NOMO-1 (cell line): ENCODE data around the gene USB1.
A peak's percentile ranks its signal among the peaks of the same experiment; 100 is the strongest.
"Not testable (repeated sequence)": the region's sequence is repeated elsewhere in the genome, so short reads cannot be mapped to it uniquely, and the experiment has no call there.

ENCODE experiments used
- DNase-seq, 2 experiments: peaks; one replicate each; lab custom pipeline; 2025; ENCODE audit not compliant: unreplicated experiment in 2 of 2; lab: John Stamatoyannopoulos, UW

Gene USB1

DNA sequence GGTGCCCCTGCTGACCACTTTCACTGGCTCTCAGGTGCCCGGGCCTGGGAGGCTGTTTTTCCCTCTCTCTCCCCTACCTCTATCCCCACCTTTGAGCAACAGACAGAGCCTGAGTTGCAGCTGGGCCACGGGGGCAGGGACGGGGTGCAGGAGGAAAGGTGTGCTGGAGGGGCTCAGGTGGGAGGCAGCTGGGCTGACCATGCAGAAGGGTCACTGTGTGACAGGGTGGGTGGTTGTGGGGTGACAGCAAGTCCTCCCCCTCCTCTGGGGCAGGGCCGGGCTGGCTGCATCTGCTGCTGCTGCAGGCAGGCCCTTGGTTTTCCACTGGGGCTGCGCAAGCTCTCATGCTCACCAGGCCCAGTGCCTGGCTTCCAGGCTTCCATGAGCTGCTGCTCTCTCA, 7.3 kb upstream of the USB1 start:
- no peak for DNase-seq

GRCh38 chr16:57994361-57994760, 6.8 kb upstream of the USB1 start:
- no peak for DNase-seq

- peak; percentile 76 to 80 for DNase-seq
Observed at GRCh38 chr16:57994778-57995177, 6.4 kb upstream of the USB1 start.

DNA sequence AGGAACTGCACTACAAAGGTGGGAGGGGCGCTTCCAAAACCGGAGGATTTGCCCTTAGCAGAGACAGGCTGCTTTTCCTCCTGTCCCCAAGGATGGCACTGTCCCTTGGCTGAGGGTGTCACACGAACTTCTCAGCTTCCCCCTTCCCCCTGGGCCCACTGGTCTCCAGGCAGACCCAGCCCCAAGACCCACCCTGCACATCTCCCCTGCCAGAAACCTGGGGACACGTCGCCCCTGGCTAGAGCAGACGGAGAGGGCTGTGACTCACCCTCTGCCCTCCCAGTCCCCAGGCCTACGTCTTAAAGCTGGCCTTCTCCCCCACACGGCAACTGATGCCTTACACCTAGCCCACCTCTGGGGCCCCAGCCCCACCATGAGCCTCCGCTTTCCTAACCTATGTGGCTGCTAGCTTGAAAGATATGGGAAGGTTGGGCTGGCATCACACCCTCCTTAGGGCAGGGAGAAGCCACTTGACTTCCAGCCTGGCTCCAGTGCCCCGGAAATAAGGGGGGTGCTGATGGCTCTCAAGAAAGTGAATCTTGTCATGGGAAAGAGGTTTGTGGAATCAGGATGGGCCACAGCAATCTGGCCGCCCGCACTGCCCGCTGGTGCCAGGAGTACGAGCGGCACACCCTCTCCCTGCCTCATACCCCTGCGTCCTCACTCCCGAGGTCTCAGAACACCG, 5.3 kb upstream of the USB1 start:
- DNase-seq, result no peak

- DNase-seq, result no peak
Observed at GRCh38 chr16:57996406-57997175, 4.6 kb upstream of the USB1 start.

DNA sequence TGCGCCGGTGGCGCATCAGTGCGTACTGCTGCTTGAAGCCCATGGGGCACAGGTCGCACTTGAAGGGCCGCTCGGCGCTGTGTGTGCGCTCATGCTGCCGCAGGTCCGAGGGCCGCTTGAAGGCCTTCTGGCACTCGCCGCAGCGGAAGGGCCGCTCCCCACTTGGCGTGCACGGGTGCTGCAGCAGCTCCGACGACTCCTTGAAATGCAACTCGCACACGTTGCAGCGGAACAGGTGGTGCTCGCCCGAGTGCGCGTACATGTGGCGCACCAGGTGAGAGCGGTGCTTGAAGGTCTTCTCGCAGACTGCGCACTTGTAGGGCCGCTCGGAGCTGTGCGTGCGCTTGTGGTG, 4.1 kb upstream of the USB1 start:
- DNase-seq, result no peak

- no peak for DNase-seq
Observed at GRCh38 chr16:57997528-57998265, 3.5 kb upstream of the USB1 start.

- peak; percentile 58 to 75 for DNase-seq
Observed at GRCh38 chr16:57998486-57998885, 2.7 kb upstream of the USB1 start.

DNA sequence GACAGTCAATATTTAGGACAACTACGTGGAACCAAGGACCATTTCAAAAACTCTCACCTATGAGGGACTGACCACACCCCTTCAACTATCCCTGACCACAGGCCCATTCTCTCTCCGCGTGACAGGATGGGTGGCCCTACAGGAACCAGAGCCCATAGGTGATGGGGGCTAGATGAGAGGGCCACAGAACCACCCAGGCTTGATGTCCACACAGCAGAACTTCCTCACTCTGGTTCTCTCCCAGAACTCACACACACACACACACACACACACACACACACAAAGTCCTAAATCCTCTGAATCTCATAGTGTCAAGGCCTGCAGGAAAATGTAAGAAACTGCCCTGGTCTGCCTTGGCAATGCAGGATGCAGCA, 2.2 kb upstream of the USB1 start:
- DNase-seq, result no peak

DNA sequence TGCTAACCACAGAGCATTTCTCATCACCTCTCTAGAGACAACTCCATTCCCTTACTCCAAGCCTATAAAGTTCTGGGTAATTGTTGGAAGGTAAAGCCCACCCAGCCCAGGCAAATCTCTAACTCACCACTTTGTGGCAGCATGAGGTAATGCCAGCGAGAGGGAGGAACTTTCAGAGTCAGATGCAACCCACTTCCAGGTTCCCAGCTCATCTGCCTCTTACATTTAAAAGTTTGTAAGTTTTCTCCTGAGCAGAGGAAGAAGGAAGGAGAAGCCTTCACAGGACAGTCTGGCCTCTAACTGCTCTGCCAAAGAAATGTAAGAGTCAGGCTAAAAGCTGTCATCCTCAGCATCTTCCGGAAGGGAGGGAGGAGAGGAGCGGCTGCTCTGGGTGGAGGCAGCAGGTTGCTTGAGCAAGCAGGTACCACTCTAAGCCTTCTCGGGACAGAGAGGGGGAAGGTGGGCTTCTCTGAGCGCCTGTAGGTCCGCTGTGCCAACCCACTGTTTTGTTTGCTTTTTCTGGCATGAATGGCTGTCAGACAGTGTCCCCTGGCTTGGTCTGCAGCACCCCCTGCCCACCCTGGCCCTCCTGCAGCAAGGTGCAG, 1.7 kb upstream of the USB1 start:
- DNase-seq, result peak; percentile 33 to 54

DNA sequence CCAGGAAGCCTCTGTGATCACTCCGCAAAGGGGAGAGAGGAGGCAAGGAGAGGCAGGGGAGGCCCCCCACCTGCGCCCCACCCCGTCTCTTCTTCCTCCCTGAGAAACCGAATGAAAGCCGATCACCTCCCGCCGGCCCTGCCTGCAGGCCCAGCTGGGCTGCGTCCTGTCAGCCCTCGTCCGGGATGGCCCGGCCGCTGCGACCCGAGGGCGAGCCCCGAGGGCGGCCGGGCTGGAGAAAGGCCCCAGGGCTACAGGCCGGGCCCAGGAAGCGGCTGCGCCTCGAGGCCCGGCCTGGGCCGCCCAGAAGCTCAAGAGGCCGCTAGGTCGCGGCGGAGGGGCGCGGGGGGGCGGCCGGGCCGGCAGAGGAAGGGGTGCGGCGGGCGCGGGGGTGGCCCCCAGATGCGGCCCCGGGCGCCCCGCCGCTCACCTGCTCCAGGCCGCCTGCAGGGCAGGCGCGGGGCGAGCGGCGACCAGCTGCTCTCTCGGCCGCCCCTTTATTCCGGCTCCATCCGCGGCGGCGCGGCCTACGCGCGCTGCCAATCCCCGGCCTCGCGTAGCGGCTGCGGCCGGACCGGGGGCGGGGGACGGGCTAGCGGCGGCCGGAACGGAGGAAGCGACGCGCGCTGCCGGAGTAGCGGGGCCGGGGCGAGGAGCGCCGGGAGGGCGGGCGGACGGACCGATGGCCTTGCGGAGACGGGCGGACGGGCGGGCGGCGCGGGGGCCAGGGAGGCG, 1.1 kb upstream of the USB1 start, which contains the start of gene ZNF319:
TSS of gene ZNF319 (minus strand) at position 702 of the 735 bp plus-strand sequence. CDS start 2,407 bp downstream, outside the sequence.
- no peak for DNase-seq

GRCh38 chr16:58001781-58002415, 691 bp downstream of the USB1 start:
- no peak for DNase-seq

- no peak for DNase-seq
Observed at GRCh38 chr16:58002416-58002800, 1.2 kb downstream of the USB1 start.

GRCh38 chr16:58002936-58003335, 1.7 kb downstream of the USB1 start:
- DNase-seq, result no peak

- not testable (repeated sequence) for DNase-seq
Observed at GRCh38 chr16:58004736-58005135, 3.5 kb downstream of the USB1 start.

DNA sequence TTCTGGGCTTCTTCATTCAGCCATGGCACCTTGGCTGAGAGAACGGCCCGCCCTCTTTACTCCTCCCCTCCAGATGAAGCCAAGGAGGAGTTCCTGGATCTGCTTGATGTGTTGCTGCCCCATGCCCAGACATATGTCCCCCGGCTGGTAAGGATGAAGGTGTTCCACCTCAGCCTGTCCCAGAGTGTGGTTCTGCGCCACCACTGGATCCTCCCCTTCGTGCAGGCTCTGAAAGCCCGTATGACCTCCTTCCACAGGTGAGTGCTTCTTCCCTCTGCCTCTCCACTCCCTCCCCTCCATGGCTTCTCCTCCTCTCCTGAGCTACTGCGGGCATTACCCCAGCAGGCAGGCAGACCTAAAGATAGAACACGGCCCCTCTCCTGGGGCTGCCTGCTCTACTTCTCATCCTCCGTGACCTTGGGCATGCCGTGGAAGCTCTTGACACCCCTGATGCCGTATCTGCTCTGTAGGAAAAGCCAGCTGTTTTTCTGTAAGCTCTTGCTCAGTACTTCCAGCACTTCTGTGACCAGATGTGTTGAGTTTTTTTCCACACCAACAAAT, 8.7 kb downstream of the USB1 start:
- no peak for DNase-seq

DNA sequence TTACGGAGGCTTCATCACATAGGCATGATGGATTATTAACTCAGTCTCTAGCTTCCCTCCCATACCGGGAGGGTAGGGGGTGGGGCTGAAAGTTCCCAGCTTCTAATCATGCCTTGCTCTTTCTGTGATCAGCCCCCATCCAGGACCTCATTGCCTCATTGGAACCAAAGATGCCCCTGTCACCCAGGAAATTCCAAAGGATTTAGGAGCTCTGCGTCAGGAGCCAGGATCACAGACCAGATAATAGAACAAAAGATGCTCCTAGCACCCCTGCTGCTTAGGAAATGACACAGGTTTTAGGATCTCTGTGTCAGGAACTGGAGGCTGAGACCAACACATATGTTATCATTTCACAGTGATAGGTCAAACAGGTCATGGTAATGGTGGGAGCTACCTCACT, 9.7 kb downstream of the USB1 start:
- DNase-seq, result no peak

DNA sequence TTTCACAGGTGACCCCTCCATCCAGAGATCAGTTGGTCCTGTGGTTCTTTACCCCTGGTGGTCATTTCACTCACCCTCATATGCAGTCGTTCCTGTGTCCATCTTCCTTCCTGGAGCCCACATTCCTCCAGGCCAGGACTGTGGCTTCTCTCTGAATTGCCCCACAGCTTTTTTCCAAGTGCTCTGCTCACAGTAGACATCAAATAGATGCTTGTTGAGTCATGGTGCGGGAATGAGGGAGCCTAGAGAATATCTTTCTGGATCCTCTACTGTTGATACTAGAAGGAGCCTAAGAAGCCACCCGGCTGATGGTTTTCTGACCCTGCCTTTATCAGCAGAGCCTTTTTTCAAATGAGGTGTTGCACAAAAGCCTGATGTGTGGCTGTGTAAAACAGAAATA, 10.4 kb downstream of the USB1 start:
- DNase-seq, result no peak

- DNase-seq, result no peak
Observed at GRCh38 chr16:58012481-58012880, 11.3 kb downstream of the USB1 start.
